HG02884 (cell line): ENCODE measurements around the gene KDELR1.
"Not testable (repeated sequence)": the region's sequence is repeated elsewhere in the genome, so short reads cannot be mapped to it uniquely, and the experiment has no call there.

ENCODE experiments used
- ATAC-seq: cut with Tn5 transposase; IDR thresholded peaks from one replicate; pipeline ENCODE4 v1.9.1; 2021; ENCODE audit warnings: mild to moderate bottlenecking, moderate library complexity; ENCODE audit not compliant: unreplicated experiment

Gene KDELR1

DNA sequence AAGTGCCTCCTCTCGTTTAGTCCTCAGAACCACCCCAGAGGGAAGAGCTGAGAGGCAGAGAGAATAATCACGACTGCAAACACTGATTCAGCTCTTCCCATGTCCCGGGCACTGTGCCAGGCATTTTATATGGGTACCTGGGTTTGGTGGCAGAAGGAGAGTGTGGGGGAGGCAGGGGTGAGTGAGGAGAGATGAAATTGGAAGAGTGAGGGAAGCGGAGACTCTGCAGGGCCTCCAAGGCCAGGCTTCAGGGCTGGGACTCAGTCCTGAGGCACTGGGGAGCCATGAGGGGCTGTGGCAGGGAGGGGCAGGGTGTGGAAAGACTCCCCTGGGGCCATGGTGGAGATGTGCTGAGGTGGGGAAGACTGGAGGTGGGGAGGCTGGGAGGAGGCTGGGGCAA is 18.4 kb downstream of the KDELR1 start:
- ATAC-seq = no peak

DNA sequence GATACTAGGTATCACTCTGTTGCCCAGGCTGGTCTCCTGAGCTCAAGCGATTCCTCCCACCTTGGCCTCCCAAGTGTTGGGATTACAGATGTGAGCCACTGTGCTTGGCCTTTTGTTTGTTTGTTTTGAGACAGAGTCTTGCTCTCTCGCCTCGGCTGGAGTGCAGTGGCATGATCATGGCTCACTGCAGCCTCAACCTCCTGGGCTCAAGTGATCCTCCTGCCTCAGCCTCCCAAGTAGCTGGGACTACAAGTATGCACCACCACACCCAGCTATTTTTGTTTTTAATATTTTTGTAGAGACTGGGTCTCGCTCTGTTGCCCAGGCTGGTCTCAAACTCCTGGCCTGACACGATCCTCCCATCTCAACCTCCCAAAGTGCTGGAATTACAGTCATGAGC is 19.6 kb downstream of the KDELR1 start:
- ATAC-seq = not testable (repeated sequence)

DNA sequence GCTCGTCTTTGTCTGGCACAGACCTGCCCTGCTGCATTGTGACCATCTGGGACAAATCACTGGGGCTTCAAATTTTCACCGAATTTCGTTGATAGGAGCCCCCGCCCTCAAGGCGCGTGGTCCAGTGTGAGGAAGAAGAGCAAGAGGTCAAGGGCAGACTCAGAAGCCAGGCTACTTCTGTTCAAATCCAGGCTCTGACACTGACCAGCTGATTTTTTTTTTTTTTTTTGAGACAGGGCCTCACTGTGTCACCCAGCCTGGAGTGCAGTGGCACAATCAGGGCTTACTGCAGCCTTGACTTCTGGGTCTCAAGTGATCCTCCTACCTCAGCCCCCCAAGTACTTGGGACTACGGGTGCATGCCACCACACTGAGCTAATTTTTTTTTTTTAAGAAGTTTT is 20.0 kb downstream of the KDELR1 start:
- ATAC-seq = no peak

DNA sequence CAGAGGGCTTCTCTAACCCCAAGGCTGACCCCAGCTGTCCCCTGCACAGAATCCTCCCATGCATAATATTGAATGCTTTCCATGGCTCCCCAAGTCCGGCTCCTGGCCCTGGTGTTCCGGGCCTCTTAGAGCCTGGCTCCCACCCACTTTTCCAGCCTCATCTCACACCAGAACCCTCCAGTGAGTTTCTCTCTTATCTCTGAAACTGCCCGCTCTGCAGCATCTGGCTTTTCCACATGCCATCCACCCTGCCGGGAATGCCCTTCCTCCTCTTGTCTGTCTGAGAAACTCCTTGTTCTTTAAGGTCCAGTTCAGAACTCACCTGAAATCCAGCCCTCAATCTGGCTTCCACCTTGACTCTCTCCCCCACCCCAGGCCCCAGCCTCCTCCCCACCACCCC is 20.4 kb downstream of the KDELR1 start:
- ATAC-seq = no peak

DNA sequence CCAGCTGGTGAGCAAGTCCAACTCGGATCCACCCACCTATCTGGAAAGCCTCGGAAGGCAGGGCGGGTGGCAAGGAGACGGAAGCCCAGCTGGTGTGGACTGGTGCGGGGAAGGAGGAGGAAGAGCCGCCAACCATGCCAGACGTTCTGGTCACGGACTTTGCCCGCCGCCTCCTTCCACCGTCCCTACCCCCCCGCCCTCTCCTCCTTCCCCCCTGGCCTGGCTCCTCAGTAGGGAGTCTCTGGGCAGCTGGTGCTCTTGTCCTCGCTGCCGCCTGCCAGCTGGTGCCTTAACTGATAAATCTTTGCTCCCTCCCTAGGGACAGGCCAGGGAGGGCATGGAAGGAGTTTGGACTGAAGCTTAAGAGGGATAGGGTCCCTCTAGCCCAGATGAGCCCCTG is 22.4 kb downstream of the KDELR1 start:
- ATAC-seq = no peak

DNA sequence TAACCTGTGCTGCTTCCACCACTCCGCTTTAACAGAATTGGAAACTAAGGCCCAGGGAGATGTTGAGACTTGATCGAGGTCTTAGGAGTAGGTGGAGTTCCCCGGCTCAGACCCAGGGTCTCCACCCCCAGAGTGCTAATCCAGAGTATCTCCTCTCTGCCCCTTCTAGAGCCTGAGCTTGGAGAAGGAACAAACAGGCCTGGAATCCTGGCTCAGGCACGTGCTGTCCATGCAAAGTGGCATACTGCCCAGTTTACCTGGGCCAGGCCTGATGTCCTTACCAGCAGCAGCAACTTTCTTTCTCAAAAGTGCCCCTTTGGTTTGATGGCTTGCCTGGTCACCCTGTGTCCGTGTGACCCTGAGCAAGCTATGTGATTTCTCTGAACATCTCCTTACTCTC is 23.5 kb downstream of the KDELR1 start:
- no peak for ATAC-seq

DNA sequence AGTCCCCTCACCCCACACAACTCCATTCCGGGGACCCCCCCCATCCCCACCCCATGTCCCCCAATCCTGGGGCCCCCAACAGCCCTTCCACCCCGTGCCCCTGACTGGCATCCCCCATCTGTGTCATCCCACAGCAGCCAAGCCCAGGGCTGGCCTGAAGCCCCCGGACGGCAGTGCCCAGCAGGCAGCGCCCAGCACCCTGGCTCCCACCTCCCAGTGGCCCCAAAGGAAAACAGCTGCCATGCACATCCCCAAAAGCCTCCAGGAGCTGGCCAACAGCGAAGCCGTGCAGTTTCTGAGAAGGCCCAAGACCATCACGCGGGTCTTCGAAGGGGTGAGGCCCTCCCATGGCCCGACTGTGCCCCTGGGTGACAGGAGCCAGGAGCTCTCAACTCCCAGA is 25.7 kb downstream of the KDELR1 start:
- no peak for ATAC-seq

DNA sequence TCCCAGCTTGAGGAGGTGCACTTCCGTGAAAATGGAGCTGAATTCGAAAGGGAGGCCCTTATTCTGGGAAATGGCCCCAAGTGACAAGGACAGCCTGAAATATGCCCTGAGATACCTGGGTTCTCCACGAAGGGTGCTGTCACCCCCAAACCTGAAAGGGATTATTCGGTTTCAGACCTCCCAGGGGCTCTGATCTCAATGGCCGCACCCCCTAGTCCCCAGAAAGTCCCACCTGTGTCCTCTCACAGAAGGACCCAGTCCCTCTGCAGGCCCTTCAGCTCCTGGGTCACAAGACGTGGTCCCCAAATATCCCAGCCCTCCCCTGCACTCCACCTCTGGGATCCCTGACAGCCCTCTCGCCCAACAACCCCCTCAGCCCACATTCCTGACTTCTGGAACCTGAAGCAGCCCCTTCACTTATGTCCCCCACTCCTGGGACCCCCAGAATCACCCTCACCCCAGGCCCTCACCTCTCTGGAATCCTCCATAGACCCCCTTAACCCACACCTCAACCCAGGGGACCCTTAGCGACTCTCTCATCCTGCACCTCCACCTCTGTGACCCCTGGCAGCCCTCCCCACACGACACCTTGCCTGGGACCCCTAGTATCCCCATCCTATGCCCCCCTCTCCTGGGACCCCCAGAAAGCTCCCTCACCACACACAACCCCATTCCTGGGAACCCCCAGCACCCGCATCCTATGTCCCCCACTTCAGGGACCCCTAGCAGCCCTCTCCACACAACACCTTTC is 26.6 kb downstream of the KDELR1 start:
- no peak for ATAC-seq

DNA sequence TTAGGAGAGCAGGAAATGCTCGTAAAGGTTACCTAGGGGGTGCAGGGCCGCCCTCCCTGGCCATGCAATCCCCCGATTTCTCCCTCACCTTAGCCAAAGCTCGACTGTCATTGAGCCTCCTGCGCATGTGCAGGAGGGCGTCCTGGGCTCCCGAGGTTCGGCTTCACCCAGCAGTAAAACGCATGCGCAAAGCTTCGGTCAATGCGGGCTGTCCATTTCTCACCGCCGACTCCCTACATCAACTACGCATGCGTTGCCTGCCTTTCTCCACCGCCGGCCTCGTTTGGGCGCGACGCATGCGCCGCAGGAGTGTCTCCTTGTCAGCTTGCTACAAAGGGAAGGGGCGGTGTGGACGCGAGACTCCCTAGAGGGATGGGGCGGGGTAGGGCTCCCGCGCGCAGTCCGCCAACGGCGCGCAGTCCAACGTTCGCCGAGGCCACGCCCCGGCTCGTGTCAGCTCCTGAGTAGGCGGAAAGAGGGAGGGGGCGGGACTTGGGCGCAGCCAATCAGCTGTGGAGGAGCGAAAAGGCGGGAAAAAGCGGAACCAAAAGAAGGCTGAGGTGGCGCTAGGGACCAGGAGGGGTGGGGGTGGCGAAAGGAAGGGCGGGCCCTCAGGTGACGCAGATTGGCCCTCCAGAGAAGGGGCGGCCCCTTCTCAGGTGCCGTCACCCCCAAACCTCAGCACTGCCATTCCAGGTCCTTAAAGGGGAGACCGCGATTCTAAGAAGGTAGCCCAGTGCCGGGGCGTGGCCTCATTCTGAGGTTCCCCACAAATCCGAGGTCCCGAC is 27.3 kb downstream of the KDELR1 start, which contains the start of the genes SYNGR4 and TMEM143:
TSS of gene SYNGR4 (plus strand) at position 558 of the 788 bp plus-strand sequence. CDS start 1,476 bp downstream, outside the sequence.
TSS of gene TMEM143 (minus strand) at position 131 of the 788 bp plus-strand sequence. CDS start at position 111, 20 bp downstream.
- ATAC-seq = peak; percentile 81

DNA sequence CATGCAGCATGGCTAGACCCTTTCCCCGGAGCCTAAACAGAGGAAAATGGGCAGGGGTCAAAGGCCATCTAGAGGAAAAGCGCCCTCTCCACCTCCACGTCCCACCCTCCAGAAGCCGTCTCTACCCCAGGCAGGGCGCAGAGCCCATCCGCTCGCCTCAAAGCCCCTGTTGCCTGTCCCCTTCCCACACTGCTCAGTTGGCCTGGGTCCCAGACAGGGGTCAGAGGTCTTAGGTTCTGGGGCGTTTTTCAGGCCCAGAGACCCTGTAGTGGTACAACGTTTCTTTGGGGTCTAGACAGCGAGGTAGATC is 27.9 kb downstream of the KDELR1 start:
- ATAC-seq = peak; percentile 3

DNA sequence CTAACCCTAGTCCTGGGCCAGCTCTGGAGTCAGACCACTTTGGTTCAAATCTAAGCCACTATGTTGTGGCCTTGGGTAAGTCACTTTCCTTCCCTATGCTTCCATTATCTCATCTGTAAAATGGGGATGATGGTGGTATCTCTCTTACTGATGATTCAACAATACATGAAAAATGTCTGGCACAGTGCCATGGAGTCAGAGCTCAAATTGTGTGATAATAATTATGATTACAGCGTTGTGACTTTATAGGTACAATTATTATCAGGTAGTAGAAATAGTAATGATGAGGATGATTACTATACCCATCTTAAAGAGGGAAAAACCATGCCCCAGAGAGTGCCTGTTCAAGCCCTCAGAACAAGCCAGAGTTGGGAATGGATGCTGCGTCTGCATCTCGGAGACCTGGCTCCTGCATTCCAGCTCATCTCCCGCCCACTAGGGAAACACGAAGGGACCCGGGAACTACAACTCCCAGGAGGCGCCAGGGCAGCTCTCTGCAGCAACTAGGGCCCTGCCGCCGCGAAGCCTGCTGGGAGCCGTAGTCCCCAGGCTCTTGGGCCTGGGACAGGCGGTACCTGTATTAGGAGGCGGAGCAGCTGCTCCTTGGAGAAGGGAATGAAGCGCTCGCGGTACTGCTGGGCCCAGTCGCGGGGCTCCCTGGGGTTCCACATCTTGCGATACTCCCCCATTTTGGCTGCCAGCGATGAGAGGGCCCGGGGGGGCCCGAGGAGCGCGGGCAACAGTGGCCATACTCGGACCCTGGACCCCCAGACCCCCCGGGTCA is 28.4 kb downstream of the KDELR1 start:
- peak; percentile 35 for ATAC-seq

DNA sequence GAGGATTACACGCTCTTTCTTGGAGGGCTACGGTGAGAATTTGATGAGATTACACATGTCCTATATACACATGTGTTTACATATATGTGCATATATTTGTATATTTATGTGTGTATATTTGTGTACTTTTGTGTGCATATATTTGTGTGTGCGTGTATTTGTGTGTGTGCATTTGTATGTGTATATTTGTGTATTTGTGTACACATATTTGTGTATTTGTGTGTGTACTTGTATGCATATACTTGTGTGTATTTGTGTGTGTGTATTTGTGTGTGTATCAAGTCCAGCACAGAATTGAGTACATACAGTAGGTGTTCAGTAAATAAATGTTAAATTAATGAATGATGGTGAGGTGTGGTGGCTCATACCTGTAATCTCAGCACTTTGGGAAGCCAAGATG is 29.4 kb downstream of the KDELR1 start:
- ATAC-seq = no peak

DNA sequence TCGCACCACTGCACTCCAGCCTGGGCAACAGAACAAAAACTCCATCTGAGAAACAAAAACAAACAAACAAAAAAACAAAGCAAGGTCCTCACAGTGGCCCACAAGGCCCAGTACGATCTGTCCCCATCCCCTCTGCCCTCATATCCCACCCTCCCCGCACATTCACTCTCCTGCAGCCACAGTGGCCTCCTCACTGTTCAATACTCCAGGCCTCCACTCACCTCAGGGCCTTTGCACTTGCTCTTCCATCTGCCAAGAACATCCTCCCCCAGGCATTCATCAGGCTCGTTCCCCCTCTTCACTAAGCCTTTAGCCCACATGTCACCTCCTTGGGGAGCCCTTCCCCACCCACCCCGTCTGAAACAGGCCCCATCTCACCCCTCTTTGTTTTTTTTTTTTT is 32.2 kb downstream of the KDELR1 start:
- no peak for ATAC-seq

DNA sequence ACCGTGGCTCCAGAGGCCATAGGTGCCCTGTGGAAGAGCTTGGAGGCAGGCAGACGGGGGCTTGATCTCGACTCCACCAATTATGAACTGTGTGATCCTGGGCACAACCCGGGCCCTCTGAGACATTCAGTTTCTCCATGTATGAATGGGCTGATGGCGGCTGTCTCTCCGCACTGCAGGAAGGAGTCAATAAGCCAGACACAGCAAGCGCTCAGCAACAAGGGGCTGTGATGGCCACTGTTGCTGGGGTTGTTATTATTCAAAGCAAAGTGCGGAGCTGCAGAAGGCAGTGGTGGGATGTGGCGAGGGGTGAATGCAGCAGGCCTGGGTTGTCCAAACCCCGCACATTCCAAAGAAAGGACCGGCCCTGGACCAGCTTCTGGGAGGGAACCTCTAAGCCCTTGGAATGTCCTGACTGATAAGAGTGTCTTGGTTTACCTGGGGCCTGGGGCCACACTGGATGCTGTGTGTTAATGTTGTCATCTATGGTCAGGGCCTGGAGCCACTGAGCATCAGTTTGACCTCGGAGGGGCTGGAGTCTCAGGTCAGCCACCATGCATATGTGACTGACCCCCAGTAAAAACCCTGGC is 35.9 kb downstream of the KDELR1 start:
- no peak for ATAC-seq

DNA sequence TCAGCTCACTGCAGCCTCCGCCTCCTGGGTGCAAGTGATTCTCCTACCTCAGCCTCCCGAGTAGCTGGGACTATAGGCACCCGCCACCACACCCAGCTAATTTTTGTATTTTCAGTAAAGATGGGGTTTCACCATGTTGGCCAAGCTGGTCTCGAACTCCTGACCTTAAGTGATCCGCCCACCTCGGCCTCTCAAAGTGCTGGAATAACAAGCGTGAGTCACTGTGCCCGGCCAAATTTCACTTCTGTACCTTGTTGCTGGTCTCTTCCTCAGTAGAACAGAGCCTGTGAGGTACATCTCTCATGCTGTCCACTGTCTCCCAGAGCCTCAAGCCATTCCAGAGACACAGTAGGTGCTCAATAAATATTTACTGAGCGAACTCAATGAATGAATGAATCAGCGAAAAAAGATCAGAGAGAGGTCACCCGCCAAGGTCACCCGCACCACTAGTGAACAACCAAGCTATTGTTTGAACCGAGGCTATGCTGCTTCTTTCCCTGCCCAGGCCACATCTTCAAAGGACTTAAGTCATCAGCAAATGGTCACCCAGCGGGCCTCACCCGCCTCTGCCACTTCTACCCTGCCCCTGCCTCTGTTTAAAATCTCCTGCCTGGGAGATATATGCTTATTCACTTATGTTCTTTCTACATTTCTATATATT is 36.9 kb downstream of the KDELR1 start:
- ATAC-seq = no peak

DNA sequence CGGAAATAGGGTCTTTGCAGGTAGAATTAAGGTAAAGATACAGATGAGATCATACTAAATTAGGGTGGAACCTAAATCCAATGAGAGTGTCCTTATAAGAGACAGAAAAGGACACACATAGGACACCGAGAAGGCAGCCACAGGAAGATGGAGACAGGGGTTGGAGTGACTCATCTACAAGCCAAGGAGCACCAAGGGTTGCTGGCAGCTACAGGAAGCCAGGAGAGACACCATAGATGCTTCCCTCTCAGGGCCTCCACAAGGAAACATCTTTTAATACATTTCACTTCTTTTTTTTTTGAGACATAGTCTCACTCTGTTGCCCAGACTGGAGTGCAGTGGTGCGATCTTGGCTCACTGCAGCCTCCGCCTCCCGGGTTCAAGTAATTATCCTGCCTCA is 37.7 kb downstream of the KDELR1 start:
- ATAC-seq = no peak

DNA sequence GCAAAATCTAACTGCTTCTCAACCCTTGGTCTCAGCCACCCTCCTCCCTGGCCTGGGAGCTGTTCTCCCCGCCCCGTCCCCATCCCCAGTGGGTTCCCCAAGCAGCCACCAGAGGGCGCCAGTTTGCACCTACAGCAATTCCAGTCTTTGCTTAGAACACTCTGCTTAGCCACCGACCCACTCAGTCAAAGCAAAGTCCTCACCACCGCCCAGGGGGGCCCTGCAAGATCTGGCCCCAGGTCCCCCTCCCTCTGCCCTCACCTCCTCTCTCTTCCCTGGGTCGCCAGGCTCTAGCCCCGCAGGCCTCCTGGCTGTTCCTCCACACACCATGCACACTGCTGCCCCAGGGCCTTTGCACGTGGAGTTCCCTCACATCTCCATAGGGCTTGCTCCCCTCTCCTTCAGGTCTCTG is 40.0 kb downstream of the KDELR1 start:
- no peak for ATAC-seq

DNA sequence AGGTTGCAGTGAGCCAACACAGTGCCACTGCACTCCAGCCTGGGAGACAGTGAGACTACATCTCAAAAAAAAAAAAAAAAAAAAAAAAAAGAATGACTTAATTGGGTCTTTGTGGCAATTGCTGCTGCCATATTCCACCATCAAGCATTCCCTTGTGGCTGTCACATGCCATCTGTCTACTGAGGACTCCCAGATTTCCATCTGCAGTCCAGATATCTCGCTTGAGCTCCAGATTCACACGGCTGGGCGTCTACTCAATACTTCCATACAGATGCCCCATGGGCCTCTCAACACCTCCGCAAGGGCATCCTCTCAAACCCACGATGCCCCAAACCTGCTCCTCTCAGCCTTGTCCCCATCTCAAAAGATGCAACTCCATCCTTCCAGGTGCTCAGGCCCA is 40.5 kb downstream of the KDELR1 start:
- no peak for ATAC-seq

DNA sequence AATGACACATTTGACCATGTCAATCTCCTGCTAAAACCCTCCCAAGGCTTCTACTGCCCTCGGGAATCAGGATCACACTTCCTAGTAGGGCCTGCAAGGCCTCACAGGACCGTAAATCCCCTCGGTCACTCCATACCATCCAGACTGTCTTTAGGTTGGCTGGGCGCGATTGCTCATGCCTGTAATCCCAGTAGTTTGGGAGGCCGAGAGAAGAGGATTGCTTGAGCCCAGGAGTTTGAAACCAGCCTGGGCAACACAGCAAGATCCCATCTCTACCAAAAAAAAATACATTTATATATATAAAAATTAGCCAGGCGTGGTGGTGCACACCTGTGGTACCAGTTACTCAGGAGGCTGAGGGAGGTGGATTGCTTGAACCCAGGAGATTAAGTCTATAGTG is 42.6 kb downstream of the KDELR1 start:
- ATAC-seq = no peak

DNA sequence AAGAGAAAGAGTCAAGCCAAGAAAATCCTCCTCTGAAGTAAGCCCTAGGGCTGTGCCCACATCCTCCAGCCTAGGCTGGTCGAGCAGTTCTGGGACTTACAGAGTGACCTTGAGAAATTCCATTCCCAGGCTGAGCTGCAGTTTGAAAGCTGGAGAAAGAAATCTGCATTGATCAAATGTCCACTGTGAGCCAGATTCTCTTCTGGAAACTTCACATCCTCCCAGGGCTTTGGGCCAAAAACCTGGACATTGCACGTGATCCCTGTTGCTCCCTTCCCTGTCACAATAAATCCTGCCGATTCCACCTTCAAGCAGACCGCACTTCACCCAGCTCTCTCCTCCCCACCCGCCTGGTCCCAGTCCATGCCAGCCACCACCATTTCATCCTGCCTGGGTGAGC is 43.3 kb downstream of the KDELR1 start:
- no peak for ATAC-seq

DNA sequence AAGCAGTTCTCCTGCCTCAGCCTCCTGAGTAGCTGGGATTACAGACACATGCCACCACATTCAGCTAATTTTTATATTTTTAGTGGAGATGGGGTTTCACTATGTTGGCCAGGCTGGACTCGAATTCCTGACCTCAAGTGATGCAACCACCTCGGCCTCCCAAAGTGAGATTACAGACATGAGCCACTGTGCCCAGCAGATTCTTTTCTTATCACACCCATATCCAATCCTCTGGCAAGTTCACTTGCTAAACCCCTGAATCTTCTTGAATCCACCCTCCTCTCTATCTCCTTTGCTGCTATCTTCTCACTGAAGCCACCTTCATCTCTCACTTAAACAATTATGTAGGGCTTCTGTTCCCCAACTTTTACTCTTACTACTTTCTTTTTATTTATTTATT is 45.2 kb downstream of the KDELR1 start:
- no peak for ATAC-seq
